NCI-H1417 (cell line): ENCODE results near the gene SMAD1.

Experiments used
- DNase-seq, 3 experiments: peaks; one replicate each; lab custom pipeline; 2025; lab: John Stamatoyannopoulos, UW

Gene SMAD1

DNA sequence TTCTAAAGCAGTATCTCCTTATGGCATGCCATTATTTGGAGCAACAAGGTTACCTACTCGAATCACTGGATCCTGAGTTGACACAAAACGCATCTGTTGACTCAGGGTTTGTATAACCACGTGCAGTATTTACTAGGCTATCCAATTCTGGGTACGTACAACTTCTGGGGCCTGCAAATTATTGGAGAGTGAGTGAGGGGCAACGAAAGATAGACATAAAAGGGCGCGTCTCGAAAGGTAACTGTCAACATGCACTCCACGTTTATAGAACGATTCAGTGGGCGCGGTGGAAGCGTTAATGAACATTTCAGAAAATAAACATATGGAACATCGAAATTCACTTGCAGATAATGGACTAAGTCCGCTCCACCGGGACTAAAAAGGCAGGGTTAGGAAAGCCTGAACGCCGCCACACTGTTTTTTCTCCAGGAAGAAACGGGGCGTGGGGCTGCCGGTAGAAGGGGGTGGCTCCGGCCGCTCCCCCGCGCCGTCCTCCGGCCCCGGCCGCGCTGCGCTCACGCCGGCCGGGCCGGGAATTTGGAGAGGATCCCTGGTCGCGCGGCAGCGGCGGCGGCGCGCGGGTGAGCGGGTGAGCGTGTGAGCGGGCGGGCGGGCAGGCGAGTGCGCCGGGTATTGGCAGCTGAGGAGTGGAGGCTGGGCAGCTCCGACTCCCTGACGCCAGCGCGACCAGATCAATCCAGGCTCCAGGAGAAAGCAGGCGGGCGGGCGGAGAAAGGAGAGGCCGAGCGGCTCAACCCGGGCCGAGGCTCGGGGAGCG lies at the start of gene SMAD1:
SMAD1 (plus strand) TSS at position 690 of the 778 bp plus-strand sequence. CDS start 32,761 bp downstream, outside the sequence.
- peak; percentile 53 to 84 (median 84) for DNase-seq

GRCh38 chr4:145433684-145434083 lies 48.0 kb upstream of the SMAD1 start:
- DNase-seq = no peak

- DNase-seq = peak in 1 of 3 experiments; percentile 30
Measured at GRCh38 chr4:145435646-145436045, 46.0 kb upstream of the SMAD1 start.

- DNase-seq = peak in 1 of 3 experiments; percentile 30
Measured at GRCh38 chr4:145436114-145436513, 45.5 kb upstream of the SMAD1 start.

- peak in 2 of 3 experiments; percentile 2 to 46 for DNase-seq
Measured at GRCh38 chr4:145436796-145437195, 44.9 kb upstream of the SMAD1 start.

DNA sequence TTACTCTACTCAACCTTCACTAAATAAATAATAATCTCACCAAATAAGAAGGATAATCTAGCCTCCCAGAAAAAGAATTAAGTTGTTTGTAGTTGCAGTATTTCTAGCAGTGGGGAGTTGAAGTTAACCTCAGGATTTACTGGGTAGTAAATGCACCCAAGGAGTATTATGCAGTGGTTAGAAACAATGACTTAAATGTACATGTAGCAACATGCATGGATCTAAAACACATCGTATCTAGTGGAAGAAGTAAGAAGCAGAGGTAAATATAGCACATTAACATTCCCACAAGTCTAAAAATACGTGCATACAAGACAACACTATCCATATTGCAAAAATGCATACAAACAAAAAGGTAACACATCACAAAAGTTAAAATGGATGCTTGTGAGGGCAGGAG lies 44.2 kb upstream of the SMAD1 start:
- DNase-seq = no peak

DNA sequence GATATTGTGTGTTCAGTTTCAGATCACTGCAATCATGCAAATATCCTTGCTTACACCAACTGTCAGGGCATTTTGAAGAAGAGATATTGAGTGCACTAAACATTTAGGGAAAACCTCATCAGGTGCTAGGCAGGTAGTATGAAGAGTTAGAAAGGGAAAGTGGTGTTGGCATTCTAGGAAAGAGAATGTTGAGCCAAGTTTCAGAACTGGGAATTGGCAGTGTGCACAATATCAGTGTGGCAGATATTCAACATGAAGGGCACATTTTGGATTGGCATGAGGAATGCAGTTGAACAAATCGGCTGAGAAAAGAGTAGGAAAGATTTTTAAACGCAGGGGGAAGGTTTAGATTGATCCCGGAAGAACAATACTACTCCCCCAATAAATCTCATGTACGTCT lies 43.4 kb upstream of the SMAD1 start:
- DNase-seq = no peak

GRCh38 chr4:145440292-145441007 lies 41.2 kb upstream of the SMAD1 start:
- no peak for DNase-seq

- no peak for DNase-seq
Measured at GRCh38 chr4:145446184-145446583, 35.5 kb upstream of the SMAD1 start.

DNA sequence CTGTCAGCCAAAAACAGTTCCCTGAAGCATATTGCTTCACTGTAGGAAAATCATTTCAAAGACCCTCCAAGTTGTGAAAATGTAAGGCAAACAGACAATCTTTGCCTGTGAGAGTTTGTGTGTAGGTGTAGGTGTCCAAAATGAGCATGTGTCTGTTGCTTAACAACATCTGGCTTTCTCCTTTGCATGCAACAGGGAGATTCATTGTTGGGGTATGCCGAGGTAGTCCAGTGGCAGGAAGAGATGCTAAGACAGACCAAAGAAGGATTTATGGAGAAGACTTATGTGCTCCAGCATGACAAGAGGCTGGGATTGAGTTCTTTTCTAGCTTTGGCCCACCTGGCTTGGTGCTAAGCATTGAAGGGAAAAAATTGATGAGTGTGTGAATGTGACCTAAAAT lies 29.8 kb upstream of the SMAD1 start:
- DNase-seq = no peak

DNA sequence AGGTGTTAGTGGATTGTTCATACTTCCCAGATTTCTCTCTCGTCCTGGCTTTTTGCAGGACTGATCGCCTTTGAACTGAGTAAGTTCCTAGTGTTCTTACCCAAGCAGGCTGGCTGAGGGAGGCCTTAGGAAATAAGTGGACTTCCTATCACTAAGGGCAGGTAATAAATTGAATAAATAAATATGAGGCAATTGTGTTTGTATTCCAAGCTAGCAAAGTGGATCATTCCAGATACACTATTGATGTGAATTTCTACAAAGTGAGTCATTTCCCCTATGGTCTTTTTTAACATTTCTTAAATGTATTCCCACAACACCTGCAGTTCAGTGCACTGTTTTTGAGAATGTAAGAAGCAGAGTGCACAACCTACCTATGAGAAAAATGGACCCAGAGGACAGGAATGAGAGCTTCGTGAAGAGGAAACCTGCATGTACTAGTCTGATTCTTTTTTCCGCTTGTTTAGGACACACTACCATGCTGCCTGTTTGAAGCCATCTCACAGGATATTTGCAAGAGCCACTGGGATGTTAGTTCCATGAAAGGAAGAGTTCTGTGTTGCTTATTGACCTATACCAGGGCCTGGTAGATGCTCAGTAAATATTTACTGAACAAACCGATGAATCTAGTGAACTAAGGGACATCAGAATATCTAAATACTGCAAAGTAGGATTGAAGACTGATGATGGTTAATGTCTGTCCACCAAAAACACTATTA lies 29.0 kb upstream of the SMAD1 start:
- DNase-seq = no peak

GRCh38 chr4:145453163-145453520 lies 28.5 kb upstream of the SMAD1 start:
- DNase-seq = no peak

GRCh38 chr4:145473203-145473602 lies 8.4 kb upstream of the SMAD1 start:
- no peak for DNase-seq

DNA sequence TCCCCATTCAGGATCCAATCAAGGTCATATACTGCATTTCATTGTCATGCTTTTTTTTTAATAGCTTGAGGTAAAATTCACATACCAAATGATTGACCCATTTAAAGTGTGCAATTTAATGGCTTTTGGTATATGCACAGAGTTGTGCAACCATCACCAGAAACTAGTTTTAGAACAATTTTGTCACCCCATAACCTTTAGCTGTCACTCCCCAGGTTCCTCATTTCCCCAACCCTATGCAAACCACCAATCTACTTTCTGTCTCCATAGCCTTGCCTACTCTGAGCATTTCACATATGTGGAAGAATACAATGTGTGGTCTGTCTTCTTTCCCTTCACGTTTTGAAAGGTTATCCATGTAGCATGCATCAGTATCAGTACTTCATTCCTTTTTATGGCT lies 1.4 kb upstream of the SMAD1 start:
- no peak for DNase-seq

GRCh38 chr4:145481942-145482208 lies 222 bp downstream of the SMAD1 start:
- DNase-seq = peak in 1 of 3 experiments; percentile 84

- peak; percentile 55 to 91 (median 88) for DNase-seq
Measured at GRCh38 chr4:145482209-145483037, 770 bp downstream of the SMAD1 start.

GRCh38 chr4:145483514-145483913 lies 1.9 kb downstream of the SMAD1 start:
- peak in 2 of 3 experiments; percentile 66 to 83 for DNase-seq

- peak; percentile 20 to 83 (median 48) for DNase-seq
Measured at GRCh38 chr4:145484225-145484846, 2.7 kb downstream of the SMAD1 start.

DNA sequence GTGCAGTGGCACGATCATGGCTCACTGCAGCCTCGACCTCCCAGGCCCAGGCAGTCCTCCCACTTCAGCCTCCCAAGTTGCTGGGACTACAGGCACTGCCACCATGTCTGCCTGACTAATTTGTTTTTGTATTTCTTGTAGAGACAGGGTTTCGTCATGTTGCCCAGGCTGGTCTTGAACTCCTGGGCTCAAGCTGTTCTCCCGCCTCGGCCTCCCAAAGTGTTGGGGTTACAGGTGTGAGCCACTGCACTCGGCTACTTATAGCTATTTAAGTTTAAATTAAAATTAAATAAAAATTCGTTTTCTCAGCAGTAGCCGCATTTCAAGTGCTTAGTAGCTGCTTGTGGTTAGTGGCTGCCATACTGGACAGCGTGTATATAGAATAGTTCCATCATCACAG lies 3.5 kb downstream of the SMAD1 start:
- DNase-seq = no peak

GRCh38 chr4:145486603-145487002 lies 5.0 kb downstream of the SMAD1 start:
- no peak for DNase-seq

DNA sequence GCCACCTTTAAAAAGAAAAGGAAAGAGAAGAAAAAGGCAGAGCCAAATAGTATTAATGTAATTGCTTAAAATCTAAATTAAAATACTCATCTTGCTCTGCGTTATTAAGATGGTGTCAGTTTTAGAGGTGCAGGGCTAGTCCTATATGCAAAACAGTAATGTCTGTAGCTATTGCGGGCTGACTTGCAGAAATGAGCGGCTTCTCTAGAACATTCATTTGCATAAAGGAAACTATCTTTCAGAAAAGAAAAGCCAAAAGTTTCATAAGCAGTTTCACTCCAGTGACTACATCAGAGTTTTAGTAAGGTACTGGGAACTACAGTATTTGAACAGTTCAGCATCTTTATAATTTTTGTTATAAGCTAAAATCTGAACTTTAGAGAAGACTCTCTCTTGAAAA lies 6.0 kb downstream of the SMAD1 start:
- DNase-seq = no peak

DNA sequence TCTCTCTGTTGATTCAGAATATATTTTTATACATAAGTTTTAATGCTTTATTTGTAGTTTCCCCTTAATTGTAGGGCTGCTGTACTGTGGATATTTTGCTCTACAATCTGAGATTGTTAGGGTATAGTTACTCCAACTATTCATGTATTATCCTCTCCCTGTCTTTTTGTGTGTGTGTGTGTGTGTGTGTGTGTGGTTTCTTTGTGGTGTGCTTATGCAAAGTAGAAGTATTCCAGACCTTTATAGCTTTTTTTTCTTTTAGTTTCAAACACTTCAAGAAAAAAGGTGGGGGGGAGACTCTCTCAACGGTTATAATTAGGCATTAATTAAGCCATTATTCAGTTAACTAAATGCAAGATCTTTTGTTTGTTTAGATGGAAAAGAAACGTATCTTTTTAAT lies 6.7 kb downstream of the SMAD1 start:
- DNase-seq = no peak
